Left ventricle myocardium inferior (tissue), 1 donor: ENCODE data around the gene XYLT1. TPM values are rescaled to one million over a fixed set of nuclear protein-coding genes. Genes with fewer than 3 reads are reported as not detected.

Experiments
- DNase-seq: peaks from one replicate; pipeline ENCODE4 v3.0.0-alpha.2; 2020
- H3K27ac ChIP-seq: fragments of 200-600 bp; replicated peaks from 2 replicates; pipeline ENCODE4 v1.8.0; 2021
- H3K27me3 ChIP-seq: fragments of 200-600 bp; 2 replicates; pipeline ENCODE4 v1.8.0; 2021; ENCODE audit warnings: low read depth
- H3K36me3 ChIP-seq: fragments of 200-600 bp; 2 replicates; pipeline ENCODE4 v1.8.0; 2021
- H3K4me1 ChIP-seq: fragments of 200-600 bp; 2 replicates; pipeline ENCODE4 v1.8.0; 2021
- H3K4me3 ChIP-seq: fragments of 200-600 bp; 2 replicates; pipeline ENCODE4 v1.8.0; 2021; ENCODE audit warnings: mild to moderate bottlenecking, moderate library complexity
- H3K9me3 ChIP-seq: fragments of 200-600 bp; replicated peaks from 2 replicates; pipeline ENCODE4 v1.8.0; 2021
- CTCF ChIP-seq: fragments of 200-600 bp; IDR thresholded peaks from 2 replicates; pipeline ENCODE4 v1.8.0; 2021; ENCODE audit warnings: antibody characterized with exemption, mild to moderate bottlenecking, borderline replicate concordance
- intact Hi-C: fragments of 100-400 bp; cut with micrococcal nuclease; formaldehyde crosslinking; loops from one replicate; pipeline ENCODE4 v1.11.0; 2022
- total RNA-seq: library from RNA; stranded (reverse); fragmentation: NEBNext Ultra II Directional; extraction: Animal tissue kit (Norgen Biotek cat#: 25700); gene quantifications from one replicate; pipeline ENCODE4 v1.2.1, GENCODE V29; 2021
- donor health status: DM: no; HTN: yes; CAD: no; lungs with severe emphysema.

XYLT1 gene
- total RNA-seq, 1 donor from 2014 or later, result 1.4 TPM

DNA sequence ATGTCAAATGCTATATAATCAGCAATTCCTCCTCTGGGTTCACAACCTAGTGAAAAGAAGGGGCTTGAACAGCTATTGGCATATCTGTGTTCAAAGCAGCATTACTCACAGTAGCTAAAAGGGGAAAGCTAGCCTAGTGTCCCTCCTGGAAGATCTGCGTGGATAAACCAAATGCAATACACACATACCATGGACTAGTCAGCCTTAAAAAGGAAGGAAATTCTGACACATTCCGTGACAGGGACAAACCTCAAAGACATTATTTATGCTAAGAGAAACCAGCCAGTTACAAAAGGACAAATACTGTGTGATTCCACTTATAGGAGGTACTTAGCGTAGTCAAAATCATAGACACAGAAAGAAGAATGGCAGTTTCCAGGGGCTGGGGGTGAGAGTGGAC, 90.1 kb downstream of the XYLT1 start:
- H3K27me3 ChIP-seq, result no peaks in the 10 kb centered on the region
- no peak for TF ChIP-seq CTCF
- no peak for DNase-seq
- intact Hi-C loops, result no loop called here
- H3K9me3 ChIP-seq, result no peaks in the 10 kb centered on the region
- H3K36me3 ChIP-seq, result no peaks in the 10 kb centered on the region
- H3K27ac ChIP-seq, result no peak overlapping the region
- no peak overlapping the region for H3K4me3 ChIP-seq
- peaks cover 44% of the 10 kb centered on the region for H3K4me1 ChIP-seq

DNA sequence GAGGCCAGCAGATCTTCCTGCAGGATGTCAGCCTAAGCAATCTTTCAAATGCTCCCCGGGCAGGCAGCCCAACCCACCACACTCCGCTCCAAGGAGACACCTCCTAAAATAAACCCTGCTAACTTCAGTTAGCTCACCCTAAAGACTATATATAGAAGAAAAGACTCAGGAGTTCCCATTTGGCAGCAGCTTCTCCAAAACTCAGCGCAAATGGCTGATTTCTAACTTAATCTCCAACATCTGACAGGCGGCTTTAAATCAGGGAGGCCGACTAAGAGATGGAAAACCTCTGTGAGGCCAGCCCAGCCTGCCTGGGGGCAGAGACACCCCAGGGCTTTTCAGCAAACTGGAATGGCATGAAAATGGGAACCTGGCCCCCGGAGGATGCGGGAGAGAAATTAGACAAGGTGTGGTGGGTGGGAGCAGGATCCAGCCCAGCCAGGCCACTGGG, 91.6 kb downstream of the XYLT1 start:
- no peaks in the 10 kb centered on the region for H3K27me3 ChIP-seq
- peak; percentile 70 for DNase-seq
- peaks cover 45% of the 10 kb centered on the region for H3K4me1 ChIP-seq
- H3K9me3 ChIP-seq, result no peaks in the 10 kb centered on the region
- peak overlapping the region; percentile 50 for H3K27ac ChIP-seq
- H3K4me3 ChIP-seq, result peak overlapping the region; percentile 15
- no peaks in the 10 kb centered on the region for H3K36me3 ChIP-seq
- intact Hi-C loops, result no loop called here
- TF ChIP-seq CTCF, result no peak

GRCh38 chr16:17377360-17378324, 93.1 kb downstream of the XYLT1 start:
- Histone ChIP-seq H3K4me1 (peaks cover 39% of the 10 kb centered on the region), H3K9me3 (no peaks in the 10 kb centered on the region), H3K27ac (peak overlapping the region; percentile 22), H3K4me3 (no peak overlapping the region), H3K36me3 (no peaks in the 10 kb centered on the region), H3K27me3 (no peaks in the 10 kb centered on the region)
- no peak for TF ChIP-seq CTCF
- intact Hi-C loops, result no loop called here
- no peak for DNase-seq

DNA sequence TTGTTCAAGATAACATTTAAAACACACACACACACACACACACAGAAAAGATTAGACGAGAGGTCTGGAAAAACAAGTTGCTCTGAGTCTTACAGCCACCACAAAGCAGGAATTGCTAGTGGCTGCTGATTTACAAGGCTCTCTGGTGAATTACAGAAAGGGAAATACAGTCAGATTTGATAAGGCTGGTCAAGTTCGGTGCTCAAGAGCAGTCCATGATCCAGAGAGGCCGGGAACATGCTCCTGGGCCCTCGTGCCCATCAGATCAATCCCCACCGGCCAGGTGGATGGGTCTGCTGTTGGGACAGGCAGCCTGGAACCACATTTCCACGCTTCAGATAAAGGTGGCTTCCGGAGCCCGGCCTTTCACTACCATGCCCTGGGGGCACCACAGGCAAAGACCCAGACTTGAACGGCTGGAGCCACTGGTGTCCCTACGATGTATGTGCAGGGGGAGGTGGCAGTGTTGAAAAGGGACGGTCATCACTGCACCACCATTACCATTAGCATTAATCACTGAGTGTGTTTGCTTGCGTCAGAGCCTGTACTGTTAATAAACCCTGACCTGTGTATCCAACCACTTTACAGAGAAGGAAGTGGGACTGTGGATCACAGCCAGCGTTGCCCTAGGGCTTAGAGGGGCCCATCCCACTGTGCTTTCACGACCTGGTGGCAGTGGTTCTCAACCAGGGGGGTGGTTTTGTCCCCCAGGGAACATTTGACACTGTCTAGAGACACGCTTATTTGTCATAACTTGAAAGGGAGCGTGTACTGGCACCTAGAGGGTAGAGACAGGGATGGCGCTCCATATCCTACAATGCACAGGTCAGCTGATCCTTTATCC, 95.1 kb downstream of the XYLT1 start:
- peaks cover 40% of the 10 kb centered on the region for H3K4me1 ChIP-seq
- no peak for TF ChIP-seq CTCF
- no peak overlapping the region for H3K4me3 ChIP-seq
- H3K36me3 ChIP-seq, result no peaks in the 10 kb centered on the region
- H3K27ac ChIP-seq, result no peak overlapping the region
- H3K9me3 ChIP-seq, result no peaks in the 10 kb centered on the region
- no peaks in the 10 kb centered on the region for H3K27me3 ChIP-seq
- intact Hi-C loops, result no loop called here
- no peak for DNase-seq

GRCh38 chr16:17374668-17375255, 96.0 kb downstream of the XYLT1 start:
- Histone ChIP-seq H3K27me3 (no peaks in the 10 kb centered on the region), H3K36me3 (no peaks in the 10 kb centered on the region), H3K9me3 (no peaks in the 10 kb centered on the region), H3K27ac (no peak overlapping the region), H3K4me1 (peaks cover 49% of the 10 kb centered on the region), H3K4me3 (no peak overlapping the region)
- DNase-seq, result no peak
- intact Hi-C loops, result no loop called here
- no peak for TF ChIP-seq CTCF
